Hepatocyte (in vitro differentiated cells): ENCODE measurements around the gene DOCK3. TPM values are rescaled to one million over a fixed set of nuclear protein-coding genes. Genes with fewer than 3 reads are reported as not detected.

ENCODE experiments used
- DNase-seq: peaks from one replicate; pipeline ENCODE4 v3.0.0-alpha.2; 2016; ENCODE audit warnings: low spot score
- H2AFZ ChIP-seq: fragments of 200-600 bp; sonication (generic); 2 replicates; pipeline ENCODE4 v1.6.0; 2016; ENCODE audit warnings: antibody characterized with exemption, mild to moderate bottlenecking
- H3K27ac ChIP-seq: fragments of 200-600 bp; sonication (generic); 2 replicates; pipeline ENCODE4 v1.5.1; 2016; ENCODE audit warnings: mild to moderate bottlenecking
- H3K27me3 ChIP-seq: fragments of 200-600 bp; sonication (generic); 2 replicates; pipeline ENCODE4 v1.6.1; 2016
- H3K36me3 ChIP-seq: fragments of 200-600 bp; sonication (generic); replicated peaks from 2 replicates; pipeline ENCODE4 v1.5.1; 2016; ENCODE audit warnings: low read depth; ENCODE audit not compliant: insufficient read depth
- H3K4me1 ChIP-seq: fragments of 200-600 bp; sonication (generic); 2 replicates; pipeline ENCODE4 v1.5.1; 2016; ENCODE audit warnings: mild to moderate bottlenecking, moderate library complexity; ENCODE audit not compliant: insufficient read depth
- H3K4me2 ChIP-seq: fragments of 200-600 bp; sonication (generic); 2 replicates; pipeline ENCODE4 v1.6.0; 2016
- H3K4me3 ChIP-seq: fragments of 200-600 bp; sonication (generic); 2 replicates; pipeline ENCODE4 v1.5.1; 2016; ENCODE audit warnings: mild to moderate bottlenecking
- H3K79me2 ChIP-seq: fragments of 200-600 bp; sonication (generic); 2 replicates; pipeline ENCODE4 v1.6.0; 2017; ENCODE audit warnings: mild to moderate bottlenecking
- H3K9me2 ChIP-seq: fragments of 200-600 bp; sonication (generic); replicated peaks from 2 replicates; pipeline ENCODE4 v1.6.0; 2017; ENCODE audit warnings: mild to moderate bottlenecking; ENCODE audit not compliant: insufficient read depth
- H3K9me3 ChIP-seq: fragments of 200-600 bp; sonication (generic); 2 replicates; pipeline ENCODE4 v1.5.1; 2016; ENCODE audit warnings: low read depth, mild to moderate bottlenecking
- H4K20me1 ChIP-seq: fragments of 200-600 bp; sonication (generic); 2 replicates; pipeline ENCODE4 v1.6.0; 2016; ENCODE audit warnings: mild to moderate bottlenecking; ENCODE audit not compliant: insufficient read depth, poor library complexity, severe bottlenecking
- EZH2 ChIP-seq: fragments of 200-600 bp; sonication (generic); IDR thresholded peaks from 2 replicates; pipeline ENCODE4 v1.6.1; 2016; ENCODE audit warnings: antibody characterized with exemption, mild to moderate bottlenecking, borderline replicate concordance
- EZH2phosphoT487 ChIP-seq: fragments of 200-600 bp; sonication (generic); IDR thresholded peaks from one replicate; pipeline ENCODE4 v1.6.1; 2018; ENCODE audit warnings: antibody characterized with exemption, mild to moderate bottlenecking, low read depth, moderate library complexity; ENCODE audit not compliant: unreplicated experiment, severe bottlenecking
- WGBS: methylation state at CpG from one replicate; pipeline ENCODE4 v1.1.6; 2016; ENCODE audit warnings: low lambda C conversion rate; ENCODE audit errors: missing lambda C conversion rate; 5-methylcytosine and 5-hydroxymethylcytosine counted together
- polyA plus RNA-seq: library from polyadenylated mRNA; unstranded; fragments of >200 nt; fragmentation: Nextera tagmentation; extraction: Ambion mirVana; gene quantifications from 2 replicates; pipeline ENCODE4 v1.2.1, GENCODE V29; 2016
- total RNA-seq: library from RNA; depleted of rRNA; stranded (reverse); fragments of >200 nt; gene quantifications from 2 replicates; pipeline ENCODE4 v1.2.3, GENCODE V29; 2014
- TF ChIP-seq, protein P1 (sequence below): fragments of 200-600 bp; sonication (generic); IDR thresholded peaks from 2 replicates; pipeline ENCODE4 v1.5.1; 2016; ENCODE audit warnings: antibody characterized with exemption, mild to moderate bottlenecking; ENCODE audit not compliant: poor library complexity

The DOCK3 gene
- total and polyA plus RNA-seq, 2 experiments from 2014 or later, result 0.77 to 1.6 TPM

DNA sequence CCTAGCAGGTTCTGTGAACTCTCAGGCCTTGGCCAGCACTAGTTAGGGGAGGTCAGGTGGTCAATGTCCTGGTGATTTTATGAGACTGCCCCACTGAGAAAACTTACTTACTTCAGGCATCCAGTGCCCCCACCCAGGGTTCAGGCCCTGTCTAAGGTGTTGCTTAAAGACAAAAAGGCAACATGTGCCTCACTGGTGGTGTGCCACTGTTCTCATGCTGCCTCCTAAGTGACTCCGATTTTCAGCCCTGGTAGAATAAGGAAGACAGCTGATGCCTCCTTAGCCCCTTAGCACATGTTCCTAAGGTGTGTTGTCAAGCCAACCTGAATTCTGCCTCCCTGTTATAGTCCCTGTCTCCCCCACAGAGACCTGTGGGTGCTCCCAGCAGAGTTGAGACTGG, 721.7 kb downstream of the DOCK3 start:
- Histone ChIP-seq H3K9me3 (no peaks in the 10 kb centered on the region), H3K9me2 (no peaks in the 10 kb centered on the region), H3K79me2 (peaks cover 42% of the 10 kb centered on the region), H3K27ac (no peak overlapping the region), H3K27me3 (no peaks in the 10 kb centered on the region), H3K4me2 (no peak overlapping the region), H3K36me3 (peaks cover 3% of the 10 kb centered on the region), H4K20me1 (peaks cover 45% of the 10 kb centered on the region), H3K4me1 (peaks cover 29% of the 10 kb centered on the region), H3K4me3 (no peak overlapping the region), H2AFZ (no peak overlapping the region)
- DNase-seq, result no peak
- TF ChIP-seq EZH2phosphoT487, result no peak
- TF ChIP-seq EZH2, result no peak
- TF ChIP-seq, protein P1, sequence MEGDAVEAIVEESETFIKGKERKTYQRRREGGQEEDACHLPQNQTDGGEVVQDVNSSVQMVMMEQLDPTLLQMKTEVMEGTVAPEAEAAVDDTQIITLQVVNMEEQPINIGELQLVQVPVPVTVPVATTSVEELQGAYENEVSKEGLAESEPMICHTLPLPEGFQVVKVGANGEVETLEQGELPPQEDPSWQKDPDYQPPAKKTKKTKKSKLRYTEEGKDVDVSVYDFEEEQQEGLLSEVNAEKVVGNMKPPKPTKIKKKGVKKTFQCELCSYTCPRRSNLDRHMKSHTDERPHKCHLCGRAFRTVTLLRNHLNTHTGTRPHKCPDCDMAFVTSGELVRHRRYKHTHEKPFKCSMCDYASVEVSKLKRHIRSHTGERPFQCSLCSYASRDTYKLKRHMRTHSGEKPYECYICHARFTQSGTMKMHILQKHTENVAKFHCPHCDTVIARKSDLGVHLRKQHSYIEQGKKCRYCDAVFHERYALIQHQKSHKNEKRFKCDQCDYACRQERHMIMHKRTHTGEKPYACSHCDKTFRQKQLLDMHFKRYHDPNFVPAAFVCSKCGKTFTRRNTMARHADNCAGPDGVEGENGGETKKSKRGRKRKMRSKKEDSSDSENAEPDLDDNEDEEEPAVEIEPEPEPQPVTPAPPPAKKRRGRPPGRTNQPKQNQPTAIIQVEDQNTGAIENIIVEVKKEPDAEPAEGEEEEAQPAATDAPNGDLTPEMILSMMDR, result no peak
- WGBS, result 100% methylated on average over 1 of the region's 1 CpG

DNA sequence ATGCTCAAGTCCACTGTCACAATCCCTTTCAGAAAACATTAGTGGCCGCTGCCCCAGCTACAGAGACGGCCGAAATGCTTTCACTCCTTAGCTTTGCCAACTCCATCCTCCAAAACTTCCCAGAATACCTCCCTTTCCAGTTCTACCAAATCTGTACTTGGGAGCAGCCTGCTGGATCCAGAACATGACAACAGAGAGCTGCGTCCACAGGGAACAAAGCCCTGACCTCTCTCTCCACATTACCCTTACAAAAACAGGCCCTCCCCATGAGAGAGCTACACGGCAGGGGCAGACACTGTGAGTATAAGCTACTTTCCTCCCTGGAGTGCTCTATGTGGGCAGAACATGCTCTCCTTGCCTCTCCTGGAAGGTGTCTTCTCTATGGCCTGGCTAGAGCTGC, 722.7 kb downstream of the DOCK3 start:
- Histone ChIP-seq H3K4me3 (no peak overlapping the region), H3K4me2 (no peak overlapping the region), H3K27me3 (no peaks in the 10 kb centered on the region), H3K9me3 (no peaks in the 10 kb centered on the region), H2AFZ (no peak overlapping the region), H3K79me2 (peaks cover 33% of the 10 kb centered on the region), H3K9me2 (no peaks in the 10 kb centered on the region), H3K4me1 (peaks cover 23% of the 10 kb centered on the region), H3K27ac (no peak overlapping the region), H4K20me1 (peaks cover 38% of the 10 kb centered on the region), H3K36me3 (peaks cover 3% of the 10 kb centered on the region)
- no peak for DNase-seq
- WGBS, result 86% methylated on average over 5 of the region's 5 CpGs
- no peak for TF ChIP-seq EZH2

- TF ChIP-seq EZH2phosphoT487, result no peak
- TF ChIP-seq, protein P1, result no peak
- no peak for TF ChIP-seq EZH2
- Histone ChIP-seq H3K9me3 (no peaks in the 10 kb centered on the region), H3K4me1 (peaks cover 11% of the 10 kb centered on the region), H3K4me3 (no peak overlapping the region), H3K4me2 (no peak overlapping the region), H3K9me2 (no peaks in the 10 kb centered on the region), H3K27ac (no peak overlapping the region), H4K20me1 (peaks cover 25% of the 10 kb centered on the region), H3K27me3 (no peaks in the 10 kb centered on the region), H3K36me3 (no peaks in the 10 kb centered on the region), H3K79me2 (peaks cover 20% of the 10 kb centered on the region), H2AFZ (no peak overlapping the region)
- 85% methylated on average over 8 of the region's 8 CpGs for WGBS
- DNase-seq, result no peak
Measured at GRCh38 chr3:51398595-51399310, 724.0 kb downstream of the DOCK3 start.

GRCh38 chr3:51400166-51400565, 725.4 kb downstream of the DOCK3 start:
- Histone ChIP-seq H3K27ac (no peak overlapping the region), H4K20me1 (peaks cover 10% of the 10 kb centered on the region), H3K27me3 (no peaks in the 10 kb centered on the region), H2AFZ (no peak overlapping the region), H3K9me3 (no peaks in the 10 kb centered on the region), H3K4me2 (no peak overlapping the region), H3K79me2 (peaks cover 6% of the 10 kb centered on the region), H3K4me1 (no peaks in the 10 kb centered on the region), H3K9me2 (no peaks in the 10 kb centered on the region), H3K36me3 (no peaks in the 10 kb centered on the region), H3K4me3 (no peak overlapping the region)
- DNase-seq, result no peak
- WGBS, result 97% methylated on average over 4 of the region's 4 CpGs
- TF ChIP-seq EZH2phosphoT487 (no peak), EZH2 (no peak)
